GM21619 (cell line): Measurements from ENCODE around the gene ADK.

Experiments
- ATAC-seq: cut with Tn5 transposase; IDR thresholded peaks from one replicate; pipeline ENCODE4 v1.9.1; 2021; ENCODE audit not compliant: unreplicated experiment

Gene ADK

GRCh38 chr10:74643596-74643975, 492.6 kb downstream of the ADK start:
- ATAC-seq, result no peak

- ATAC-seq, result no peak
These were observed 493.7 kb downstream of the ADK start for GRCh38 chr10:74644738-74645137.

- ATAC-seq, result no peak
These were observed 494.7 kb downstream of the ADK start for GRCh38 chr10:74645692-74646091.

GRCh38 chr10:74650613-74651012, 499.6 kb downstream of the ADK start:
- no peak for ATAC-seq

- no peak for ATAC-seq
These were observed 500.5 kb downstream of the ADK start for GRCh38 chr10:74651565-74651964.

GRCh38 chr10:74652664-74653063, 501.6 kb downstream of the ADK start:
- ATAC-seq, result no peak

GRCh38 chr10:74658511-74658910, 507.5 kb downstream of the ADK start:
- no peak for ATAC-seq

- no peak for ATAC-seq
These were observed 511.6 kb downstream of the ADK start for GRCh38 chr10:74662635-74663034.

- no peak for ATAC-seq
These were observed 518.2 kb downstream of the ADK start for GRCh38 chr10:74669210-74669609.

- ATAC-seq, result no peak
These were observed 520.7 kb downstream of the ADK start for GRCh38 chr10:74671716-74672115.

- ATAC-seq, result no peak
These were observed 521.6 kb downstream of the ADK start for GRCh38 chr10:74672430-74673165.

GRCh38 chr10:74674927-74675326, 523.9 kb downstream of the ADK start:
- ATAC-seq, result no peak

GRCh38 chr10:74675484-74675883, 524.5 kb downstream of the ADK start:
- no peak for ATAC-seq

- peak; percentile 75 for ATAC-seq
These were observed 526.9 kb downstream of the ADK start for GRCh38 chr10:74677951-74678350.

GRCh38 chr10:74681917-74682627, 531.1 kb downstream of the ADK start:
- no peak for ATAC-seq

- no peak for ATAC-seq
These were observed 532.0 kb downstream of the ADK start for GRCh38 chr10:74683067-74683466.

GRCh38 chr10:74683621-74684364, 532.8 kb downstream of the ADK start:
- no peak for ATAC-seq

GRCh38 chr10:74684462-74684861, 533.4 kb downstream of the ADK start:
- ATAC-seq, result no peak

- no peak for ATAC-seq
These were observed 534.5 kb downstream of the ADK start for GRCh38 chr10:74685564-74685963.

- ATAC-seq, result no peak
These were observed 539.4 kb downstream of the ADK start for GRCh38 chr10:74690393-74690792.

GRCh38 chr10:74691164-74691563, 540.1 kb downstream of the ADK start:
- no peak for ATAC-seq
